GM18867 (cell line): ENCODE measurements around the gene NKRF.
"Not testable (repeated sequence)": the region's sequence is repeated elsewhere in the genome, so short reads cannot be mapped to it uniquely, and the experiment has no call there.

Experiments
- ATAC-seq: cut with Tn5 transposase; IDR thresholded peaks from one replicate; pipeline ENCODE4 v1.9.1; 2021; ENCODE audit warnings: mild to moderate bottlenecking, moderate library complexity; ENCODE audit not compliant: unreplicated experiment

Gene NKRF

GRCh38 chrX:119606280-119607017, at the start of gene NKRF:
Gene NKRF, minus strand, starts transcription at chrX:119606424.
- ATAC-seq, result peak; percentile 72

DNA sequence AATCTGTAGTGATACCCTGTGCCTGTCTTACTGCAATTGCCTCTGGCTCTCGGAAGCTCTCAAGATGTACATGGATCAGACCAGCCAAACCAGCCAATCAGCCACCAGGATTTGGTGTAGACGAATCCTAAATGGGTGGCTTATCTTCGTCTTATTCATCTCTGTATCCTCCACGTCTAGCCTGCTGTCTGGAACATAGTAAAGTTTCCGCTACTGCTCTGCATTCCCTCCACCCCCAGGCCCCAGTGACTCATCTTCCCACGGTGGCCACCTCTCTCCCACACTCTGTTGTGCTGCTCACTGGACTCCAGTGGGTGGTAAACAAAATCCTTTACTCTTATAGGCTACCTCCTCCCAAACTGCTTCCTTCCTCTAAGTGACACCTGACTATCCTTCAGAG, 48.9 kb upstream of the NKRF start:
- ATAC-seq, result no peak

GRCh38 chrX:119654112-119654531, 47.9 kb upstream of the NKRF start:
- no peak for ATAC-seq

- peak; percentile 26 for ATAC-seq
Observed at GRCh38 chrX:119648421-119648775, 42.2 kb upstream of the NKRF start.

DNA sequence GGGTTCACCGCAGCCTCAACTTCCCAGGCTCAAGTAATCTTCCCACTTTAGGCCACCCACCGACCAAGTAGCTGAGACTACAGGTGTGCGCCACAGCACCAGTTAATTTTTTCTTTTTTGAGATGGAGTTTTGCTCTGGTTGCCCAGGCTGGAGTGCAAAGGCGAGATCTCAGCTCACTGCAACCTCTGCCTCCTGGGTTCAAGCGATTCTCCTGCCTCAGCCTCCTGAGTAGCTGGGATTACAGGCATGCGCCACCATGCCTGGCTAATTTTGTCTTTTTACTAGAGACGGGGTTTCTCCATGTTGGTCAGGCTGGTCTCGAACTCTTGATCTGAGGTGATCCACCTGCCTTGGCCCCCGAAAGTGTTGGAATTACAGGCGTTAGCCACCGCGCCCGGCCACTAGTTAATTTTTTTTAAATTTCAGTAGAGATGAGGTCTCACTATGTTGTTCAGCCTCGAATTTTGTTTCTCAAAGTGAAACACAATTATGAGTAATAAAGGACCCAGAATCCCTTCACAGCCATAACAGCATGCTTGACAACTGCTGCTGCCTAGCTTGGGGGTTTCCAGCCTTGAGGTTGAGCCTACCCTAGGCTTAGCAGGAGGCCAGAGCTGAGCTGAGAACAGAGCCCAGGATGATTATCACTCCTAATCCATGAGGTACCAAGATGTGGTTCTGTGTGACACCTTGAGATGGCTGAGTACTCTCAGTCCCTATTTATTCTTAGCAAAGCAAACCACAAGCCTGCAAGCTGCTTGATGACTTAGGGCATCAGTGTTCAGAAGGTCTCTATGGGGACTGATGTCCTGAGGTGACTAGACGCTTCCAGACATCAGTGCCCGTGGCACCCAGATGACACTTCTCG, 41.6 kb upstream of the NKRF start:
- ATAC-seq, result peak; percentile 97

GRCh38 chrX:119647089-119647488, 40.9 kb upstream of the NKRF start:
- no peak for ATAC-seq

DNA sequence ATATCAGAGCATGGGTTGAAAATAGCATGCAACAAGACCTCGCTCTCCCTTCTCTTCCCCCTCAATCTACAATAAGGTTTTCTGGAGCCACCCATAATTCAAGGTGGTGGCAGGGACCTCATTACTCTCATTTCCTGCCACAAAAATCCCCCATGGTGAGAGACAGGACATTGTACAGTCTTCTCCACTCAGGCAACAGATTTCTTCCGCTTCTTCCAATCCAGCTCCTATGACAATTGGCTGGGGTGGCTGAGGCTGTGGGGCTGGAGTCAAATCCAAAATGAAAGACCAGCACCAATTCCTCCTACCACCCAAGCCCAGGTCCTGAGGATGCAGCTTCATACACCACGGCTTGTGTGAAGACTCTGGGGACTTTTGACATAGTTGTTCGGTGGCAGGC, 40.3 kb upstream of the NKRF start:
- ATAC-seq, result no peak

DNA sequence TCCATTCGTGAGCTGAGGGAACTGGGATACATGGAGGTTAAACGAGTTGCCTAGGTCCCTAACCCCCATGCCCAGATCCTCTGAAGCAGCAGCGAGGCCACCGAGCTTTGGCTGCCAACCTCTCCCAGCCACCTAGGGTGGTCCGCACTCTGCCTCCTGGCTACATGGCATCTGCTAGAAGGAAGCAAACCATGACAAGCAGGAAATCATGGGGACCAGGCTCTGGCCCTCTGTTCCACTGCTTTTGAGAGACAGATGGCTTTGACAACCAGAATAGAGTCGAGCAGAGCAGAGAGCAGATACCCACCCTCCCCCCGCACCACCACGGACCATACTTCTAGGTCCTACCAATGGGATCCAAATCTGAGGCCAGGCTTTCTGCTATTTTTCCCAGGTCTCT, 37.5 kb upstream of the NKRF start:
- ATAC-seq, result no peak

GRCh38 chrX:119640731-119641170, 34.5 kb upstream of the NKRF start:
- no peak for ATAC-seq

GRCh38 chrX:119638725-119639471, 32.7 kb upstream of the NKRF start:
- ATAC-seq, result peak; percentile 69

DNA sequence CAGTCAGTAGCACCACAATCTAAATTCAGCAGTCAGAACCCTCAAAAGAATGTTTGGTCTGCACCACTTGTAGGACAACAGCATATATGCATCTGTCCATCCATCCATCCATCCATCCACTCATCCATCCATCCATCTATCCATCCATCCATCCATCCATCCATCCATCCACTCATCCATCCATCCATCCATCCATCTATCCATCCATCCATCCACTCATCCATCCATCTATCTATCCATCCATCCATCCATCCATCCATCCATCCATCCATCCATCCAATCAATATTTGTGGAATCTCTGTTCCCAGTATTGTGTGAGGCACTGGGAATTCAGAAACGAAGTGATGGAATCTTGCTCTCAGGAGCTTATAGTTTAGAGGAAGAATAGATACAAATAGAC, 31.2 kb upstream of the NKRF start:
- not testable (repeated sequence) for ATAC-seq

GRCh38 chrX:119636419-119636818, 30.2 kb upstream of the NKRF start:
- peak; percentile 37 for ATAC-seq

DNA sequence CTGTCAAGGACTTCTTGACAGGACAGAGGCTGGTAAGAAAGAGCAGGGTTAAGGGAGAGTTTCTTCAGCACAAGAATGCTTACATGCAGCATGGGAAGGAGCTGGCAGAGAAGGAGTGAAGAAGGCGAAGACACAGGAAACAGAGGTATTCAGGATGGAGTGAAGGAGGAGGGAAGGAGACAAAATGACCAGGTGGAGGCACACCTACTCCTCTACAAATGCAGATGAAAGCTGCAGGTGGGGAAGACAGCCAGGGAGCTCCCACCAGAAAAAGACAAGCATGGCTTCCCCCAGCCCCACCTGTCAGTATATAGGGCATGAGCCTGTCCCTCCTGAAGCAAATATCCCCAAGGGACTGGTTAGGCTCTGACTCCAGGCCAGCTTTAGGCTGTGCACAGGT, 29.6 kb upstream of the NKRF start:
- no peak for ATAC-seq

DNA sequence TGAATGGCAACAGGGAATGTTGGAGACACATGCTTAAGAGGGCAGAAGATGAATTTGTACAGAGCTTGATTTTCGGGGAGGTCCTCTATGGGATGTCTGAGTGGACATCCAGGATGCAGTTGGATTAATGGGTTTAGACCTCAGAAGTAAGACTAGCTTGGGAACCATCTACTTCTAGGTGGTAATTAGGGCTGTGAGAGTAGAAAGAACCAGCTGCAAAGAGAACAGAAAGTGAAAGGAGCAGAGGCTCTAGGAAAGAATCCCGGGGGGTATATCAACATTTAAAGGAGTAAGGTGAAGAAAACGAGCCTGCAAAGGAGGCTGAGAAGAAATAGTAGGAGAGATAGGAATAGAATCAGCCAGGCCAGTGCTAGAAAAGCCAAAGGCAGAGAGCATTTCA, 29.0 kb upstream of the NKRF start:
- no peak for ATAC-seq

- no peak for ATAC-seq
Observed at GRCh38 chrX:119625843-119626242, 19.6 kb upstream of the NKRF start.

DNA sequence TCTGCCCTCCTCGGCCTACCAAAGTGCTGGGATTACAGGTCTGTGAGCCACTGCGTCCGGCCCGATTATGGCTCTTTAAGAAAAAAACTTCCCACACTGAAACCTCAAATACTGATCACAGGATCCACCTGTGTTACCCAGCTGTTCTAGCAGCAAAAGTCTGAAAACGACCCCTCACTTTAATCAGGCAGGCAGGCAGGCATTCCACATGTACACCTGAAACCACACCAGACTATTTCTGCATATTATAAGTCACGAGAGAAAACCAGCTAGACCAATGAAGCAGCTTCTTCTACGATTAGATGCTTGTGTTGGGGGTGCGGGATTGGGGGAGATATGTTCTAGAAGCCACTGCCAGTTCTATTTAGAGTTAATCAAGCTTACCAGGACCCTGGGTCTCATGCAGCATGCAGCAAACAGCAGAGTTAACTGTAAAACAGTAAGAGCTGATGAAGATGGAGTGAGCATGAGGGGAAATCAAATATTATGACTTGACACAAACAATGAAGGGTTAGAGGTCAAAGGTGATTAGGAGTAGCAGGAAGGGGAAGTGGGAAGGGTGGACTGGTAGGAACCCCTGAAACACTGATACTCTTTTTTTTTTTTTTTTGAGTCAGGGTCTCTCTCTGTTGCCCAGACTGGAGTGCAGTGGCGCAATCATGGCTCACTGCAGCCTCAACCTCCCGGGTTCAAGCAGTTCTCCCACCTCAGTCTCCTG, 18.9 kb upstream of the NKRF start:
- ATAC-seq, result no peak

GRCh38 chrX:119624417-119624816, 18.2 kb upstream of the NKRF start:
- ATAC-seq, result no peak

- ATAC-seq, result no peak
Observed at GRCh38 chrX:119622356-119623232, 16.4 kb upstream of the NKRF start.

- peak; percentile 44 for ATAC-seq
Observed at GRCh38 chrX:119618439-119618838, 12.2 kb upstream of the NKRF start.
